Endothelial cell of umbilical vein (primary cell): Measurements from ENCODE around the gene C2orf68. TPM values are rescaled to one million over a fixed set of nuclear protein-coding genes. Genes with fewer than 3 reads are reported as not detected.

ENCODE experiments used
- BruUV-seq: library from RNA; stranded (reverse); fragments of 400-500 nt; replicated peaks from 2 replicates; lab custom pipeline; 2021; lab: Mats Ljungman, UMichigan
- CTCF ChIA-PET: fragments of 300-600, 350-600 bp; sonication (Branson Sonifier 250); formaldehyde crosslinking; loops from one replicate; lab custom pipeline; 2021; ENCODE audit warnings: antibody characterized with exemption, inconsistent platforms; lab: Charles Lee
- POLR2A ChIA-PET: fragments of 300-600, 350-600 bp; sonication (Branson Sonifier 250); formaldehyde crosslinking; loops from one replicate; lab custom pipeline; 2021; ENCODE audit warnings: antibody characterized with exemption, inconsistent platforms; lab: Charles Lee
- DNase-seq: peaks from one replicate; pipeline ENCODE4 v3.0.0-alpha.2; 2011; ENCODE audit warnings: low read depth, low spot score
- FAIRE-seq: peaks from 2 replicates; lab custom pipeline; 2011; peaks lifted over from hg19 to GRCh38; lab: Jason Lieb, UNC
- H2AFZ ChIP-seq: 2 replicates; pipeline ENCODE4 v1.6.0; 2012; ENCODE audit warnings: low read depth, low read length, control low read depth, inconsistent platforms
- H3K27ac ChIP-seq: 2 replicates; pipeline ENCODE4 v1.5.1; 2011; ENCODE audit warnings: low read depth, mild to moderate bottlenecking, control low read depth, low read length, moderate library complexity; ENCODE audit not compliant: insufficient read depth
- H3K27me3 ChIP-seq, 2 experiments: 2 replicates each; pipeline versions ENCODE4 v1.6.0 to v1.6.1; 2011; ENCODE audit warnings: low read length in 2 of 2, mixed read lengths in 1 of 2; ENCODE audit not compliant: control insufficient read depth in 2 of 2, insufficient read depth in 2 of 2
- H3K36me3 ChIP-seq, 2 experiments: 2 replicates in 1 of 2; 3 replicates in 1 of 2; pipeline ENCODE4 v1.5.1; 2011; ENCODE audit warnings: low read length in 2 of 2, mild to moderate bottlenecking in 1 of 2, moderate library complexity in 1 of 2; ENCODE audit not compliant: control insufficient read depth in 2 of 2, insufficient read depth in 2 of 2; ENCODE audit errors: extremely low read depth in 1 of 2
- H3K4me1 ChIP-seq: 3 replicates; pipeline ENCODE4 v1.5.1; 2011; ENCODE audit warnings: mild to moderate bottlenecking, low read length; ENCODE audit not compliant: control insufficient read depth, insufficient read depth; ENCODE audit errors: extremely low read depth
- H3K4me2 ChIP-seq: 2 replicates; pipeline ENCODE4 v1.6.1; 2011; ENCODE audit warnings: low read length, control low read depth, mixed read lengths; ENCODE audit not compliant: insufficient read depth
- H3K4me3 ChIP-seq, 3 experiments: fragments of 200-600 bp in 1 of 3; sonication (generic), shearing (Covaris generic) in 1 of 3; replicated peaks in 1 of 3; 2 replicates each; pipeline ENCODE4 v1.5.1; 2011 to 2016; ENCODE audit warnings: control low read depth in 3 of 3, low read length in 3 of 3, mild to moderate bottlenecking in 2 of 3, inconsistent platforms in 1 of 3, low read depth in 1 of 3, moderate library complexity in 1 of 3; ENCODE audit not compliant: insufficient read depth in 1 of 3
- H3K79me2 ChIP-seq: 2 replicates; pipeline ENCODE4 v1.6.0; 2012; ENCODE audit warnings: low read length, inconsistent platforms; ENCODE audit not compliant: control insufficient read depth, insufficient read depth
- H3K9ac ChIP-seq: replicated peaks from 2 replicates; pipeline ENCODE3; 2011; ENCODE audit warnings: low read length, control low read depth; ENCODE audit not compliant: insufficient read depth; ENCODE audit errors: extremely low read depth
- H3K9me1 ChIP-seq: replicated peaks from 3 replicates; pipeline ENCODE4 v1.6.0; 2011; ENCODE audit warnings: mild to moderate bottlenecking, low read length; ENCODE audit not compliant: control insufficient read depth, insufficient read depth; ENCODE audit errors: extremely low read depth
- H3K9me3 ChIP-seq: replicated peaks from 2 replicates; pipeline ENCODE4 v1.5.1; 2012; ENCODE audit warnings: low read length, inconsistent platforms; ENCODE audit not compliant: control insufficient read depth, insufficient read depth
- H4K20me1 ChIP-seq: replicated peaks from 2 replicates; pipeline ENCODE3; 2011; ENCODE audit warnings: mild to moderate bottlenecking, low read length; ENCODE audit not compliant: control insufficient read depth, insufficient read depth; ENCODE audit errors: extremely low read depth
- CTCF ChIP-seq, 2 donors: IDR thresholded peaks; 1 replicate in 1 of 2; 2 replicates in 1 of 2; pipeline ENCODE4 v1.5.1; 2011; ENCODE audit warnings: low read length in 2 of 2, mild to moderate bottlenecking in 2 of 2, moderate library complexity in 2 of 2, control low read depth in 1 of 2, inconsistent platforms in 1 of 2, low read depth in 1 of 2; ENCODE audit not compliant: insufficient read depth in 1 of 2; ENCODE audit errors: extremely low read depth in 1 of 2
- EZH2 ChIP-seq: IDR thresholded peaks from 2 replicates; pipeline ENCODE4 v1.6.1; 2012; ENCODE audit warnings: borderline replicate concordance, low read depth, mild to moderate bottlenecking, moderate library complexity, low read length, inconsistent platforms; ENCODE audit not compliant: severe bottlenecking
- FOS ChIP-seq: IDR thresholded peaks from 2 replicates; pipeline ENCODE4 v1.6.1; 2011; ENCODE audit warnings: mild to moderate bottlenecking, low read length, moderate library complexity, borderline replicate concordance; ENCODE audit not compliant: insufficient read depth
- GATA2 ChIP-seq: IDR thresholded peaks from 2 replicates; pipeline ENCODE4 v1.7.0; 2011; ENCODE audit warnings: low read depth, mild to moderate bottlenecking, moderate library complexity, mixed read lengths, low read length; ENCODE audit not compliant: insufficient read length, insufficient read depth
- JUN ChIP-seq: IDR thresholded peaks from 2 replicates; pipeline ENCODE4 v1.6.1; 2011; ENCODE audit warnings: borderline replicate concordance, low read depth; ENCODE audit not compliant: insufficient read length, insufficient read depth
- MAX ChIP-seq: IDR thresholded peaks from 2 replicates; pipeline ENCODE4 v1.6.1; 2011; ENCODE audit not compliant: insufficient read depth, insufficient read length
- MYC ChIP-seq: IDR thresholded peaks from one replicate; pipeline ENCODE4 v1.6.1; 2011; ENCODE audit warnings: mild to moderate bottlenecking, low read depth, low read length
- POLR2A ChIP-seq: IDR thresholded peaks from 2 replicates; pipeline ENCODE4 v1.6.1; 2012; ENCODE audit warnings: low read depth, mild to moderate bottlenecking, control low read depth, low read length
- POLR2AphosphoS5 ChIP-seq: IDR thresholded peaks from 2 replicates; pipeline ENCODE4 v1.6.1; 2012; ENCODE audit warnings: low read depth, mild to moderate bottlenecking, control low read depth, low read length, moderate library complexity; ENCODE audit not compliant: insufficient read depth
- dilution Hi-C: fragments of 300-500 bp; cut with MboI; formaldehyde crosslinking; loops from one replicate; pipeline ENCODE4 v1.15.0; 2019; ENCODE audit warnings: low sequenced_read_pairs; ENCODE audit not compliant: extremely low pct_ligation_motif_present
- intact Hi-C: fragments of 100-400 bp; cut with micrococcal nuclease; formaldehyde crosslinking; loops from one replicate; pipeline ENCODE4 v1.10.0; 2022
- polyA plus RNA-seq, 4 experiments: library from polyadenylated mRNA; depleted of rRNA in 3 of 4; stranded (reverse) in 3 of 4; unstranded in 1 of 4; fragments of >200 nt; gene quantifications; 2 replicates each; pipeline versions ENCODE4 v1.2.1 to v1.2.3, GENCODE V29; 2011 to 2012; ENCODE audit warnings: missing spikeins in 1 of 4
- total RNA-seq: library from RNA; stranded (reverse); gene quantifications from 2 replicates; pipeline ENCODE4 v1.2.3, GENCODE V29; 2021

The C2orf68 gene
- total and polyA plus RNA-seq, 2 donors (not counting 3 experiments of a cell fraction or from before 2014, with no cell fraction given): 17.4 to 27.4 TPM

- no peak for DNase-seq
- ChIA-PET CTCF (interaction anchor here (8.8 kb wide), 1 partner anchor 11 kb away, joined by 74 read pairs; no protein-coding TSS in a partner anchor), POLR2A (no interaction called here)
- Histone ChIP-seq H2AFZ (no peak overlapping the region), H3K27ac (no peak overlapping the region), H3K4me3 (no peak overlapping the region), H3K9ac (no peak overlapping the region), H3K9me3 (no peaks in the 10 kb centered on the region), H3K79me2 (peaks cover 24% of the 10 kb centered on the region), H3K9me1 (no peaks in the 10 kb centered on the region), H3K36me3 (peaks cover 24 to 36% of the 10 kb centered on the region in 2 experiments), H3K4me2 (no peak overlapping the region), H3K4me1 (no peaks in the 10 kb centered on the region), H3K27me3 (no peaks in the 10 kb centered on the region), H4K20me1 (no peaks in the 10 kb centered on the region)
- BruUV-seq: no TSS peak
- TF ChIP-seq MAX: no peak
- FAIRE-seq: no peak
- intact Hi-C loops (no loop called here), dilution Hi-C loops (no loop called here)
Observed at GRCh38 chr2:85623991-85624390, 12.1 kb upstream of the C2orf68 start.

GRCh38 chr2:85621338-85621737 lies 9.5 kb upstream of the C2orf68 start:
- no peak overlapping the region for H3K9ac ChIP-seq
- FAIRE-seq: no peak
- TF ChIP-seq POLR2A (no peak), JUN (no peak), CTCF (IDR thresholded peaks at IDR 0.05; ENCODE audit: extremely low read depth in 1 of 2, insufficient read depth in 1 of 2, low read depth in 1 of 2, low read length in 2 of 2) (no peak), EZH2 (no peak), MYC (no peak), POLR2AphosphoS5 (no peak), GATA2 (no peak), FOS (no peak), MAX (no peak)
- H3K9me3 ChIP-seq: no peaks in the 10 kb centered on the region
- H3K36me3 ChIP-seq: peaks cover 24 to 29% of the 10 kb centered on the region in 2 experiments
- H3K9me1 ChIP-seq: no peaks in the 10 kb centered on the region
- no TSS peak for BruUV-seq
- ChIA-PET CTCF (interaction anchor here (8.8 kb wide), 1 partner anchor 14 kb away, joined by 74 read pairs; no protein-coding TSS in a partner anchor), POLR2A (no interaction called here)
- peaks cover 51% of the 10 kb centered on the region for H3K79me2 ChIP-seq
- H3K27me3 ChIP-seq: no peaks in the 10 kb centered on the region
- no peaks in the 10 kb centered on the region for H4K20me1 ChIP-seq
- no peak overlapping the region for H3K4me2 ChIP-seq
- peaks cover 9% of the 10 kb centered on the region for H3K4me1 ChIP-seq
- no peak for DNase-seq
- H3K27ac ChIP-seq: no peak overlapping the region
- dilution Hi-C loops (no loop called here), intact Hi-C loops (no loop called here)
- H3K4me3 ChIP-seq: no peak overlapping the region
- H2AFZ ChIP-seq: no peak overlapping the region
